Stomach (tissue), 9 donors: Measurements from ENCODE around the gene HS6ST1. TPM values are rescaled to one million over a fixed set of nuclear protein-coding genes. Genes with fewer than 3 reads are reported as not detected.

Source experiments
- DNase-seq, 2 donors: peaks; one replicate each; pipeline versions ENCODE4 v3.0.0 to v3.0.0-alpha.2; 2013 to 2019
- H3K27ac ChIP-seq, 5 donors: fragments of 200-600 bp in 4 of 5; sonication (generic) in 4 of 5; one replicate each; pipeline ENCODE4 v1.5.1; 2013 to 2019; ENCODE audit warnings: mild to moderate bottlenecking in 1 of 5, moderate library complexity in 1 of 5
- H3K27me3 ChIP-seq, 3 donors: fragments of 200-600 bp; sonication (generic); one replicate each; pipeline ENCODE4 v1.5.1; 2017 to 2019; ENCODE audit warnings: mixed run types in 1 of 3
- H3K36me3 ChIP-seq, 4 donors: fragments of 200-600 bp; sonication (generic); 1 replicate in 3 of 4; 2 replicates in 1 of 4; pipeline ENCODE4 v1.5.1; 2016 to 2019
- H3K4me1 ChIP-seq, 4 donors: fragments of 200-600 bp; sonication (generic); one replicate each; pipeline ENCODE4 v1.5.1; 2016 to 2019
- H3K4me3 ChIP-seq, 4 donors: fragments of 200-600 bp; sonication (generic) in 3 of 4; one replicate each; pipeline ENCODE4 v1.5.1; 2016 to 2019; ENCODE audit warnings: mild to moderate bottlenecking in 1 of 4
- H3K9me3 ChIP-seq, 4 donors: fragments of 200-600 bp; sonication (generic); one replicate each; pipeline ENCODE4 v1.5.1; 2016 to 2019
- EP300 ChIP-seq: sonication (generic); formaldehyde crosslinking; IDR thresholded peaks from one replicate; pipeline ENCODE4 v1.6.1; 2017; ENCODE audit warnings: antibody characterized with exemption
- POLR2A ChIP-seq, 4 donors: fragments of 450-650 bp; IDR thresholded peaks; one replicate each; pipeline ENCODE4 v1.6.1; 2016; ENCODE audit warnings: antibody characterized with exemption in 4 of 4, control low read depth in 2 of 4, mild to moderate bottlenecking in 1 of 4, moderate library complexity in 1 of 4
- POLR2AphosphoS5 ChIP-seq, 3 donors: sonication (generic); formaldehyde crosslinking; IDR thresholded peaks; one replicate each; pipeline ENCODE4 v1.6.1; 2016; ENCODE audit warnings: antibody characterized with exemption in 3 of 3
- WGBS, 5 donors: extraction: QIAGEN DNeasy Blood & Tissue Kit in 3 of 5; methylation state at CpG; one replicate each; pipeline versions ENCODE4 v1.1.5 to v1.1.7; 2013 to 2018; 5-methylcytosine and 5-hydroxymethylcytosine counted together
- intact Hi-C: fragments of 100-400 bp; cut with DNase I; formaldehyde crosslinking; loops from one replicate; pipeline ENCODE4 v1.15.1; 2023; ENCODE audit warnings: low total_unique reads
- polyA plus RNA-seq, 3 donors: library from polyadenylated mRNA; stranded (reverse); fragments of 200-250 nt; gene quantifications; one replicate each; pipeline ENCODE4 v1.2.3, GENCODE V29; 2013
- total RNA-seq, 5 donors: library from RNA; depleted of rRNA; stranded (reverse); fragments of >200 nt; gene quantifications; one replicate each; pipeline versions ENCODE4 v1.1.0 to v1.2.3, GENCODE V29; 2014 to 2016
- TF ChIP-seq, protein P1 (sequence below), 7 experiments: fragments of 450-650 bp in 4 of 7; fragments of 200-600 bp in 3 of 7; sonication (generic) in 3 of 7; IDR thresholded peaks; one replicate each; pipeline ENCODE4 v1.5.1; 2016 to 2019; ENCODE audit warnings: antibody characterized with exemption in 7 of 7, control low read depth in 2 of 7, mild to moderate bottlenecking in 1 of 7
- donor health status: healthy with polysubstance abuse.
- donor health status: Bipolar disorder and iron deficiency.
- donor health status: healthy.

HS6ST1 gene
- total and polyA plus RNA-seq, 8 donors = 2.9 to 178 (median 12.8) TPM

DNA sequence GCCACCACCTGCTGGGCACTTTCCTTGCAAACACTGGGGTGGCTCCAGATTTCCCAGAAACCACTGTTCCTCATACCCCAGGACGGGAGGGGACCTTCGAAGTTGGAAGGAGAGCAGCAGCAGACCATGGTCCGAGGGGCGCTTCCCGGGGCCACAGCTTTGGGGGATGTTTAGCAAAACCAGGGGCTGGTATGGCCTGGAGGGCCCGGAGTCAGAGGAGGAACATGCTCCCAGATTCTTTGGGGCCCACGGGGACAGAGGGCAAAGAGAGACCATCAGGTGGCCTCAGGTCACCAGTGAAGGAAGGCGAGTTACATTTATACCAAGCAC is 25.3 kb downstream of the HS6ST1 start:
- Histone ChIP-seq H3K4me3 (no peak overlapping the region), H3K27ac (peak overlapping the region in 1 of 5 donors; percentile 29), H3K36me3 (peaks cover 0 to 8% (median 2%) of the 10 kb centered on the region in 4 donors), H3K27me3 (no peaks in the 10 kb centered on the region), H3K4me1 (peaks cover 0 to 31% (median 15%) of the 10 kb centered on the region in 4 donors), H3K9me3 (no peaks in the 10 kb centered on the region)
- WGBS, 5 donors = 88 to 95% (median 93%) methylated on average over 6 to 8 of the region's 8 CpGs
- TF ChIP-seq POLR2AphosphoS5 (IDR thresholded peaks at IDR 0.05) (no peak), POLR2A (IDR thresholded peaks at IDR 0.05) (no peak), EP300 (no peak)
- TF ChIP-seq, protein P1, sequence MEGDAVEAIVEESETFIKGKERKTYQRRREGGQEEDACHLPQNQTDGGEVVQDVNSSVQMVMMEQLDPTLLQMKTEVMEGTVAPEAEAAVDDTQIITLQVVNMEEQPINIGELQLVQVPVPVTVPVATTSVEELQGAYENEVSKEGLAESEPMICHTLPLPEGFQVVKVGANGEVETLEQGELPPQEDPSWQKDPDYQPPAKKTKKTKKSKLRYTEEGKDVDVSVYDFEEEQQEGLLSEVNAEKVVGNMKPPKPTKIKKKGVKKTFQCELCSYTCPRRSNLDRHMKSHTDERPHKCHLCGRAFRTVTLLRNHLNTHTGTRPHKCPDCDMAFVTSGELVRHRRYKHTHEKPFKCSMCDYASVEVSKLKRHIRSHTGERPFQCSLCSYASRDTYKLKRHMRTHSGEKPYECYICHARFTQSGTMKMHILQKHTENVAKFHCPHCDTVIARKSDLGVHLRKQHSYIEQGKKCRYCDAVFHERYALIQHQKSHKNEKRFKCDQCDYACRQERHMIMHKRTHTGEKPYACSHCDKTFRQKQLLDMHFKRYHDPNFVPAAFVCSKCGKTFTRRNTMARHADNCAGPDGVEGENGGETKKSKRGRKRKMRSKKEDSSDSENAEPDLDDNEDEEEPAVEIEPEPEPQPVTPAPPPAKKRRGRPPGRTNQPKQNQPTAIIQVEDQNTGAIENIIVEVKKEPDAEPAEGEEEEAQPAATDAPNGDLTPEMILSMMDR (IDR thresholded peaks at IDR 0.05) = no peak
- DNase-seq = no peak
- intact Hi-C loops = no loop called here

DNA sequence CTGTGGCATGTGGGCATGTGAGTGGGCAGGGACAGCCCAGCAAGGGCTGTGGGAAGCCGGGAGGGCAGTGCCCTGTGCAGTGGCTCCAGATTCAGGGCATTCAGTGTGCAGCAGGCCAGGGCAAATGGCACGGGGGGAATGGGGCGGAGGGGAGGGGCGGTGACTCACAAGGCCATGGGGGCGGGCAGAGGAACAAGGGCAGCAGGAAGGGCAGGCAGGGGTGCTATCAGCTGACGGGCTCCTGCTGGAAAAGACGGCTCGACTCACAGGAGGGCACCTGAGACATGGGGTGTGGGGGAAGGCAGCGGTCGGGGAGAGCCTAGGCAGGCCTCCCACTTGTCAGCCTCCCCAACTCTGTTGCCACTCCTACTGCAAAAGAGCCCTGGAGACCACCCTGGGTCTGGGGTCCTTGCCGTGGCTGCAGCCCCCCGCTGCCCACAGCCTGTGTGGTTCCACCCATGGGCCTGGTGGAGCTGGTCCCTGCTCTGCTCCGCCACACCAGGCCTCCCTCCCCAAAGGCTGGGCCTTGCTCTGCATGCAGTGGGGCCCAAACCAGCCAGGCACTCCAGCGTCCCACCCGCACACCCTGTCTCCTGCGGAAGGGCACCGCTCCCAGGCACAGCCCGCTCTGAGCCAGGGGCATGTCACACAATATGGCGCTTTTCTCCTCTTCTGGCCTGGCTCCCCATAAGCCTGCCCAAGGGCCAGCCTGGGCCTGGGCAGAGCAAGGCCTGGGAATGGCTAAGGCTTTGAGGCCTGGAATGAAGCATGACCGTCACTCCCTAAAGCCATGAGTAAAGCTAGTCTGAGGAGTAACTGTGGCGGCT is 25.9 kb downstream of the HS6ST1 start:
- DNase-seq = no peak
- peak overlapping the region in 1 of 5 donors; percentile 29 for H3K27ac ChIP-seq
- TF ChIP-seq POLR2A (IDR thresholded peaks at IDR 0.05) = no peak
- no peak overlapping the region for H3K4me3 ChIP-seq
- 82 to 88% (median 85%) methylated on average over 15 to 21 of the region's 21 CpGs for WGBS, 5 donors
- peaks cover 0 to 36% (median 17%) of the 10 kb centered on the region in 4 donors for H3K4me1 ChIP-seq
- H3K36me3 ChIP-seq = peaks cover 0 to 11% (median 7%) of the 10 kb centered on the region in 4 donors
- no peaks in the 10 kb centered on the region for H3K9me3 ChIP-seq
- H3K27me3 ChIP-seq = no peaks in the 10 kb centered on the region
- intact Hi-C loops = no loop called here

DNA sequence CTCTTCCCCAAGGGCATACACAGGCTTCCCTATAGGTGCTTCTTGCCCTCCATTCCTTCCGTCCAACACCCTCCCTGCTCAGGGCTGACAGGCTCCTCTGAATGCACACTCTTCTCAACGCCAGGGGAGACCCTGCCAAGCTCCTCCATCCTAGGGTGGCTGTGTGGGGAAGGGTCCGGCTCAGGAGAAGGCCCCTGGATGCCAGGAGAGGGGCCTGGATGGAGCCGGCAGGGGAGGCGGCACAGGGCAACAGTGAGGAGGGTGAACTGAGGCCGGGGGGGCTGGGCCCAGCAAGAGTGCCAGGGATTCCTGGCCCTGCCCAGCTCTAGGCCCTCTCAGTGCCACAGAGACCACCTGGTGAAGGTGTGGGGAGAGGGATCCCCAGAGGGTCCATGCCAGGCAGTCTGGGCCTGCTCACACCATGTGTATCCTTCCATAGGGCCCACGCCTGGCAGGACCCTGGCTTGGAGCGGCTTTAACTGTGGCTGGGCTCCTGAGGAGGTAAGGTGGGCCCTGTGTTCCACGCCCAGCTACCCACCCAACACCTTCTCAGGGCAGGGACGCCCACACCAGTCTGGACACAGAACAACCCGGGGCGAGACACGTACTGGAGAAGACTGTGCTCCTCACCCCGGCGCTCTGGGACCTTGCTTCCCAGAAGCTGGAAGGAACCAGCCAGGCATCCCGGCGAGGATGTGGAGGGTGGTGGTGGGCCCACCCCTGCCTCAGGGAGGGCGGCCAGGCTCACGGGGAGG is 26.6 kb downstream of the HS6ST1 start:
- H3K9me3 ChIP-seq = no peaks in the 10 kb centered on the region
- no peaks in the 10 kb centered on the region for H3K27me3 ChIP-seq
- no peak overlapping the region for H3K27ac ChIP-seq
- no peak for TF ChIP-seq EP300
- TF ChIP-seq POLR2A (IDR thresholded peaks at IDR 0.05) = no peak
- TF ChIP-seq POLR2AphosphoS5 (IDR thresholded peaks at IDR 0.05) = no peak
- TF ChIP-seq, protein P1 (IDR thresholded peaks at IDR 0.05) = no peak
- peaks cover 0 to 37% (median 24%) of the 10 kb centered on the region in 4 donors for H3K4me1 ChIP-seq
- intact Hi-C loops = no loop called here
- DNase-seq = no peak
- peaks cover 0 to 18% (median 14%) of the 10 kb centered on the region in 4 donors for H3K36me3 ChIP-seq
- WGBS, 5 donors = 88 to 93% (median 91%) methylated on average over 15 to 19 of the region's 19 CpGs
- no peak overlapping the region for H3K4me3 ChIP-seq

DNA sequence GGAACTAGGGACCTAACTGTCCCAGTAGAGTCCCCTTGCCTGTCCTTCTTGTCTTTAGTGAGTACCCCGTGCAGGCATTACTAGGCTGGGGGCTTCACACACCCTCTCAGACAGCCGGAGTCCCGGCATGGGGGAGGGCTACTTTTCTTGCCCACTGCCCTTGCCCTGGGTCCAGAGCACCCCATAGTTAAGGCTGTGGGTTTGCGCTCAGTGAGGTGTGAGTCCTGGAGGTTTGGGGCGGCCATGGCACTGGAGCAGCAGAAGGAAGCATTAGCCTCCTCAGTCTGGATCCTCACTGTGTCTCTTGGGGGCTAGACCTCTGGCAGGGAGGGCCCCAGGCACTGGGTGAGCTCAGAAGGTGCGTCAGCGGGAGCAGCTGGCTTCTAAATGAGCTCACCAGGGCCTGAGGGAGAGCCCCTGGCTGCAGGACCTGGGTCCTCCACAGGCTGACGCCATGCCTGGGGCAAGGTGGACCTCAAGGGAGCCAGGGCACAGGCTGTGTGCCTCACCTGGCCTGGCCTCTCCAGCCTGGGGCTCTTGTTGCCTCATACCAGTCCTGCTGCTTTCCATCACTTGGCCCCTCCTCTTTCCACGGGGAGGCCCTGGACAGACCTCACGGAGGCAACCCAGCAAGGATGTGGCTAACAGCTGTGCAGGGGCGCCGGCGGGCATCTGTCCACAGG is 27.4 kb downstream of the HS6ST1 start:
- no peak for DNase-seq
- TF ChIP-seq POLR2AphosphoS5 (IDR thresholded peaks at IDR 0.05) = no peak
- no peak for TF ChIP-seq EP300
- TF ChIP-seq, protein P1 (IDR thresholded peaks at IDR 0.05) = no peak
- TF ChIP-seq POLR2A (IDR thresholded peaks at IDR 0.05) = no peak
- no peak overlapping the region for H3K27ac ChIP-seq
- WGBS, 5 donors = 92 to 94% (median 93%) methylated on average over 8 to 13 of the region's 13 CpGs
- intact Hi-C loops = no loop called here
- no peak overlapping the region for H3K4me3 ChIP-seq
- no peaks in the 10 kb centered on the region for H3K27me3 ChIP-seq
- no peaks in the 10 kb centered on the region for H3K9me3 ChIP-seq
- H3K36me3 ChIP-seq = peaks cover 0 to 18% (median 14%) of the 10 kb centered on the region in 4 donors
- peaks cover 0 to 42% (median 26%) of the 10 kb centered on the region in 4 donors for H3K4me1 ChIP-seq
